Neural cell (in vitro differentiated cells): ENCODE measurements around the gene GRM1. TPM values are rescaled to one million over a fixed set of nuclear protein-coding genes. Genes with fewer than 3 reads are reported as not detected.

Experiments
- H2AFZ ChIP-seq: fragments of 200-600, 300-800 bp; sonication (generic), shearing (Covaris generic); 2 replicates; pipeline ENCODE4 v1.6.0; 2014; ENCODE audit warnings: low read depth, mild to moderate bottlenecking, antibody characterized with exemption, low read length, moderate library complexity
- H3F3A ChIP-seq: fragments of 200-600 bp; shearing (Covaris generic); 2 replicates; pipeline ENCODE4 v1.6.1; 2016; ENCODE audit warnings: mild to moderate bottlenecking, moderate library complexity, mixed read lengths, antibody characterized with exemption, low read length; ENCODE audit not compliant: insufficient read depth, poor library complexity, severe bottlenecking
- H3K27ac ChIP-seq: fragments of 200-600, 300-800 bp; sonication (generic), shearing (Covaris generic); 2 replicates; pipeline ENCODE4 v1.5.1; 2014; ENCODE audit warnings: mild to moderate bottlenecking, low read length, moderate library complexity
- H3K27me3 ChIP-seq: fragments of 300-800, 200-600 bp; sonication (generic), shearing (Covaris generic); 2 replicates; pipeline ENCODE4 v1.6.0; 2014; ENCODE audit warnings: mild to moderate bottlenecking, low read depth, low read length, moderate library complexity; ENCODE audit not compliant: insufficient read depth
- H3K36me3 ChIP-seq: fragments of 300-800, 200-600 bp; sonication (generic), shearing (Covaris generic); 2 replicates; pipeline ENCODE4 v1.5.1; 2014; ENCODE audit warnings: mild to moderate bottlenecking, antibody characterized with exemption, low read length, moderate library complexity; ENCODE audit not compliant: insufficient read depth
- H3K4me2 ChIP-seq: fragments of 300-800, 200-600 bp; sonication (generic), shearing (Covaris generic); 2 replicates; pipeline ENCODE4 v1.6.0; 2014; ENCODE audit warnings: mild to moderate bottlenecking, low read length
- H3K4me3 ChIP-seq: fragments of 300-800, 200-600 bp; sonication (generic), shearing (Covaris generic); 2 replicates; pipeline ENCODE4 v1.5.1; 2014; ENCODE audit warnings: mild to moderate bottlenecking, low read length, moderate library complexity
- H3K79me2 ChIP-seq: fragments of 200-600 bp; shearing (Covaris generic); replicated peaks from 2 replicates; pipeline ENCODE4 v1.6.0; 2014; ENCODE audit warnings: mild to moderate bottlenecking, low read length, moderate library complexity; ENCODE audit not compliant: insufficient read depth
- H3K9ac ChIP-seq: fragments of 300-800, 200-600 bp; sonication (generic), shearing (Covaris generic); 2 replicates; pipeline ENCODE4 v1.6.1; 2016; ENCODE audit warnings: mild to moderate bottlenecking, low read length, mixed read lengths
- H3K9me2 ChIP-seq: fragments of 200-600 bp; shearing (Covaris generic); 2 replicates; pipeline ENCODE4 v1.6.1; 2016; ENCODE audit warnings: mild to moderate bottlenecking, low read length, mixed read lengths; ENCODE audit not compliant: insufficient read depth
- H3K9me3 ChIP-seq: fragments of 200-600, 300-800 bp; sonication (generic), shearing (Covaris generic); 2 replicates; pipeline ENCODE4 v1.6.1; 2016; ENCODE audit warnings: mild to moderate bottlenecking, mixed run types, low read length, moderate library complexity, mixed read lengths
- H4K20me1 ChIP-seq: fragments of 200-600 bp; shearing (Covaris generic); 2 replicates; pipeline ENCODE4 v1.6.1; 2016; ENCODE audit warnings: mild to moderate bottlenecking, mixed run types; ENCODE audit not compliant: insufficient read depth
- EP300 ChIP-seq: fragments of 450-650 bp; conservative IDR thresholded peaks from 2 replicates; pipeline ENCODE4 v1.6.1; 2014; ENCODE audit warnings: antibody characterized with exemption, mild to moderate bottlenecking, moderate library complexity; ENCODE audit not compliant: poor library complexity, severe bottlenecking
- EZH2 ChIP-seq: fragments of 200-600, 300-800 bp; shearing (Covaris generic), sonication (generic); IDR thresholded peaks from 2 replicates; pipeline ENCODE4 v1.6.1; 2014; ENCODE audit warnings: antibody characterized with exemption, low read length, borderline replicate concordance, mild to moderate bottlenecking; ENCODE audit not compliant: insufficient read depth, poor library complexity, severe bottlenecking
- MXI1 ChIP-seq: fragments of 450-650 bp; conservative IDR thresholded peaks from 2 replicates; pipeline ENCODE4 v1.6.1; 2014; ENCODE audit warnings: antibody characterized with exemption, mild to moderate bottlenecking; ENCODE audit not compliant: poor library complexity, severe bottlenecking
- POLR2AphosphoS5 ChIP-seq: IDR thresholded peaks from 2 replicates; pipeline ENCODE4 v1.6.1; 2012
- REST ChIP-seq: IDR thresholded peaks from 2 replicates; pipeline ENCODE4 v1.6.1; 2012; ENCODE audit warnings: borderline replicate concordance
- SMC3 ChIP-seq: fragments of 450-650 bp; conservative IDR thresholded peaks from 2 replicates; pipeline ENCODE4 v1.6.1; 2014; ENCODE audit warnings: antibody characterized with exemption, mild to moderate bottlenecking, moderate library complexity; ENCODE audit not compliant: poor library complexity
- TAF1 ChIP-seq: IDR thresholded peaks from 2 replicates; pipeline ENCODE4 v1.6.1; 2012; ENCODE audit warnings: low read depth
- polyA plus RNA-seq: library from polyadenylated mRNA; depleted of rRNA; stranded (reverse); fragments of >200 nt; gene quantifications from 2 replicates; pipeline ENCODE4 v1.2.3, GENCODE V29; 2014
- TF ChIP-seq, protein P1 (sequence below): fragments of 450-650 bp; IDR thresholded peaks from 2 replicates; pipeline ENCODE4 v1.5.1; 2014; ENCODE audit warnings: antibody characterized with exemption, mild to moderate bottlenecking, moderate library complexity; ENCODE audit not compliant: poor library complexity, severe bottlenecking

GRM1 gene
- polyA plus RNA-seq, 1 donor from 2014 or later, result 2.9 TPM

DNA sequence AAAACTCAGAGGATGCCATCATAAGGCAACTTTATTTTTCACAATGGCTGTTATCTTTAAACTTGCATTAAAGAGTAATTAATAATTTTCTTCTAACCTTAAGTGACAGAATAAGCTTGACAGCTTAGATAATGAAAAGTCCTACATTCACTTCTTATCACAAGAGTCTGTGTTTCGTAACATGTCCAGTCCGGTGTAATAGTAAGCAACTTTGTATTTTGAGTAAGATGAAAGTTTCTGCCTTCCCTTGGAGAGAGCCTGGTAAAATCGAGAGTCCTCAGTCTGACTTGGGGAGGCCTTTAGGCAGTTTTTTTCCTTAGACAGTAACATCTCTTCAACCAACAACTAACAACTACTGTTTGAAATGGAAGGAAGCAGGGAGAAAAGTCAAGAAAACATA lies 195.6 kb downstream of the GRM1 start:
- H3K27me3 ChIP-seq, result no peaks in the 10 kb centered on the region
- no peaks in the 10 kb centered on the region for H3K36me3 ChIP-seq
- no peaks in the 10 kb centered on the region for H3K9me2 ChIP-seq
- H3K79me2 ChIP-seq, result no peaks in the 10 kb centered on the region
- H3K27ac ChIP-seq, result no peak overlapping the region
- no peak for TF ChIP-seq TAF1
- TF ChIP-seq EZH2, result no peak
- no peak for TF ChIP-seq SMC3
- TF ChIP-seq POLR2AphosphoS5, result no peak
- TF ChIP-seq REST, result no peak
- no peak for TF ChIP-seq MXI1
- TF ChIP-seq, protein P1, sequence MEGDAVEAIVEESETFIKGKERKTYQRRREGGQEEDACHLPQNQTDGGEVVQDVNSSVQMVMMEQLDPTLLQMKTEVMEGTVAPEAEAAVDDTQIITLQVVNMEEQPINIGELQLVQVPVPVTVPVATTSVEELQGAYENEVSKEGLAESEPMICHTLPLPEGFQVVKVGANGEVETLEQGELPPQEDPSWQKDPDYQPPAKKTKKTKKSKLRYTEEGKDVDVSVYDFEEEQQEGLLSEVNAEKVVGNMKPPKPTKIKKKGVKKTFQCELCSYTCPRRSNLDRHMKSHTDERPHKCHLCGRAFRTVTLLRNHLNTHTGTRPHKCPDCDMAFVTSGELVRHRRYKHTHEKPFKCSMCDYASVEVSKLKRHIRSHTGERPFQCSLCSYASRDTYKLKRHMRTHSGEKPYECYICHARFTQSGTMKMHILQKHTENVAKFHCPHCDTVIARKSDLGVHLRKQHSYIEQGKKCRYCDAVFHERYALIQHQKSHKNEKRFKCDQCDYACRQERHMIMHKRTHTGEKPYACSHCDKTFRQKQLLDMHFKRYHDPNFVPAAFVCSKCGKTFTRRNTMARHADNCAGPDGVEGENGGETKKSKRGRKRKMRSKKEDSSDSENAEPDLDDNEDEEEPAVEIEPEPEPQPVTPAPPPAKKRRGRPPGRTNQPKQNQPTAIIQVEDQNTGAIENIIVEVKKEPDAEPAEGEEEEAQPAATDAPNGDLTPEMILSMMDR, result no peak
- no peak for TF ChIP-seq EP300
- H3K4me3 ChIP-seq, result no peak overlapping the region
- H4K20me1 ChIP-seq, result no peaks in the 10 kb centered on the region
- no peak overlapping the region for H3K4me2 ChIP-seq
- H3K9me3 ChIP-seq, result no peaks in the 10 kb centered on the region
- H3K9ac ChIP-seq, result no peak overlapping the region
- H2AFZ ChIP-seq, result no peak overlapping the region
- no peaks in the 10 kb centered on the region for H3F3A ChIP-seq

DNA sequence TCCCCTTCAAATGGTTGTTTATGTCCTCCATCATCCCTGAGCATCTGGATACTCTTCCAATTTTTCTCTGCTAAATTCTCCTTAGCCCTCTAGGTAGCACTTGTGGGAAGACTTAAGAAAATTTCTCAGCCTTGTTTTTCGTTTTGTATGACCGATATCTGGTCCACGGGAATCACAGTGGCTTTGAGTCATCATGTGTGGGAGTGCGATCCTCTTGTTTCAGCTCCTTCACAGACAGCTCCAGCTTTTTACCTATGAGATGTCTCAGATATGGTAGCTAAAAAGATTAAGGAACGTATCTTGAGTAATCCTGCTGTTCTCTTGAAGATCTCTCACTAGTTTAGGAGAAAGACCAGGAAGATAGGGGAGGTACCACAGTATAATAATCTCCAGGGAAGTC lies 196.1 kb downstream of the GRM1 start:
- no peaks in the 10 kb centered on the region for H4K20me1 ChIP-seq
- H3K27me3 ChIP-seq, result no peaks in the 10 kb centered on the region
- H3F3A ChIP-seq, result no peaks in the 10 kb centered on the region
- no peak overlapping the region for H3K9ac ChIP-seq
- no peaks in the 10 kb centered on the region for H3K9me2 ChIP-seq
- no peak overlapping the region for H3K4me2 ChIP-seq
- no peaks in the 10 kb centered on the region for H3K36me3 ChIP-seq
- H3K9me3 ChIP-seq, result no peaks in the 10 kb centered on the region
- no peak overlapping the region for H2AFZ ChIP-seq
- TF ChIP-seq EP300 (no peak), REST (no peak), TAF1 (no peak), POLR2AphosphoS5 (no peak), SMC3 (no peak), MXI1 (no peak)
- no peaks in the 10 kb centered on the region for H3K79me2 ChIP-seq
- H3K4me3 ChIP-seq, result no peak overlapping the region
- H3K27ac ChIP-seq, result no peak overlapping the region
